ENCODE results near the gene LURAP1L. TPM values are rescaled to one million over a fixed set of nuclear protein-coding genes. Genes with fewer than 3 reads are reported as not detected.

The LURAP1L gene
- total and polyA plus RNA-seq, 2 of the 4 experiments (the other 2 are of a cell fraction) = 6.1 to 10.6 TPM

- no peak overlapping the region for H2AK9ac ChIP-seq (replicated peaks; ENCODE audit: low read depth, low read length, poor library complexity)
- H3K4me1 ChIP-seq (ENCODE audit: control insufficient read depth, insufficient read depth, low read length) = peaks cover 20% of the 10 kb centered on the region
- peak overlapping the region; percentile 80 for H2BK20ac ChIP-seq (ENCODE audit: low read depth, low read length)
- 0 out of 2 replicates have a peak overlapping the region, but pooled peaks have one; percentile 5 for H2AK5ac ChIP-seq (ENCODE audit: low read depth, low read length)
- peaks cover 3% of the 10 kb centered on the region; the same call in 1 of the 2 replicates for H3K9me3 ChIP-seq (ENCODE audit: control insufficient read depth, insufficient read depth, low read length)
- H3K79me1 ChIP-seq (ENCODE audit: low read depth in 1 of 2, low read length in 2 of 2) = peaks cover 3 to 23% of the 10 kb centered on the region in 2 experiments; a peak in 3 of 4 replicates
- H4K20me1 ChIP-seq (ENCODE audit: insufficient read depth, low read length) = no peaks in the 10 kb centered on the region
- H3K36me3 ChIP-seq (ENCODE audit: control insufficient read depth, insufficient read depth, low read length) = peaks cover 5% of the 10 kb centered on the region
- peak overlapping the region; percentile 25; the same call in 1 of the 2 replicates for H3K14ac ChIP-seq (replicated peaks; ENCODE audit: low read depth, low read length)
- H3K23ac ChIP-seq (ENCODE audit: low read depth, low read length) = peak overlapping the region; percentile 81
- H3K9me1 ChIP-seq (ENCODE audit: insufficient read depth, low read length) = peaks cover 6% of the 10 kb centered on the region; the same call in 1 of the 2 replicates
- peak overlapping the region; percentile 97 for H2BK5ac ChIP-seq (ENCODE audit: low read depth, low read length, poor library complexity, severe bottlenecking)
- H3K4me3 ChIP-seq (ENCODE audit: insufficient read depth, low read depth, low read length) = peak overlapping the region; percentile 13; the same call in 1 of the 2 replicates
- H3K4me2 ChIP-seq (ENCODE audit: low read depth, low read length) = peak overlapping the region; percentile 82
- ChIA-PET CTCF (interaction anchor here (1.0 to 1.2 kb wide), 2 partner anchors 16 to 38 kb away, joined by 3 to 4 read pairs; no protein-coding TSS in a partner anchor), POLR2A (ENCODE audit: unreplicated experiment) (interaction anchor here (1.1 to 1.9 kb wide), 2 partner anchors 38 to 66 kb away, joined by 3 to 13 read pairs; no protein-coding TSS in a partner anchor)
- dilution Hi-C loops (cut with HindIII; ENCODE audit: low sequenced_read_pairs, unreplicated experiment) = no loop called here
- ATAC-seq (ENCODE audit: low read depth) = no peak
- in situ Hi-C loops (cut with MboI; ENCODE audit: low sequenced_read_pairs) = no loop called here
- H3K27ac ChIP-seq (ENCODE audit: insufficient read depth, low read length) = peak overlapping the region; percentile 87; the same call in 1 of the 2 replicates
- H4K91ac ChIP-seq (ENCODE audit: insufficient read depth, low read depth, low read length) = peak overlapping the region; percentile 65; the same call in 1 of the 2 replicates
- intact Hi-C loops (cut with micrococcal nuclease) = loop anchor here (1.0 to 2.0 kb wide), 3 partner anchors 21 to 66 kb away; no protein-coding TSS in a partner anchor
- peak overlapping the region; percentile 39; the same call in 1 of the 3 replicates for H2BK15ac ChIP-seq (ENCODE audit: low read depth, low read length)
- H4K5ac ChIP-seq (ENCODE audit: low read depth, low read length) = peak overlapping the region; percentile 89
- H3K56ac ChIP-seq (ENCODE audit: extremely low read depth, insufficient read depth, low read length) = peak overlapping the region; percentile 87
- H3K9ac ChIP-seq (ENCODE audit: low read depth, low read length) = peak overlapping the region; percentile 67
- H2AFZ ChIP-seq (replicated peaks; ENCODE audit: low read length, poor library complexity) = no peak overlapping the region
- H4K8ac ChIP-seq (ENCODE audit: low read depth in 2 of 2, low read length in 2 of 2) = peak overlapping the region; percentile 57 to 83
- no peaks in the 10 kb centered on the region for H3K27me3 ChIP-seq (ENCODE audit: control insufficient read depth, insufficient read depth, low read length)
- peak overlapping the region; percentile 94 for H3K18ac ChIP-seq (ENCODE audit: low read depth, low read length)
- BruUV-seq (replicated peaks) = TSS peak; percentile 2
- TF ChIP-seq MAFK (IDR thresholded peaks at IDR 0.05; ENCODE audit: low read depth, low read length) (no peak), FOS (IDR thresholded peaks at IDR 0.05; ENCODE audit: low read depth, low read length) (no peak), MAZ (IDR thresholded peaks at IDR 0.05; ENCODE audit: borderline replicate concordance, low read depth, low read length) (no peak), ELK1 (IDR thresholded peaks at IDR 0.05; ENCODE audit: borderline replicate concordance, low read depth, low read length) (no peak), USF2 (IDR thresholded peaks at IDR 0.05; ENCODE audit: low read depth, low read length) (no peak), RFX5 (IDR thresholded peaks at IDR 0.05; ENCODE audit: low read depth, low read length) (no peak), MXI1 (IDR thresholded peaks at IDR 0.05; ENCODE audit: borderline replicate concordance, low read depth, low read length) (no peak), NFE2L2 (IDR thresholded peaks at IDR 0.05; ENCODE audit: low read depth, low read length) (no peak), SMC3 (IDR thresholded peaks at IDR 0.05; ENCODE audit: low read depth, low read length) (no peak), POLR2A (IDR thresholded peaks at IDR 0.05; ENCODE audit: low read depth, low read length) (no peak), CHD1 (IDR thresholded peaks at IDR 0.05; ENCODE audit: low read depth, low read length) (no peak), CEBPB (IDR thresholded peaks at IDR 0.05; ENCODE audit: low read depth, low read length) (no peak), CTCF (conservative IDR thresholded peaks at IDR 0.05; ENCODE audit: low read depth, low read length) (no peak), RAD21 (IDR thresholded peaks at IDR 0.05; ENCODE audit: low read length) (no peak), BHLHE40 (IDR thresholded peaks at IDR 0.05; ENCODE audit: low read depth, low read length) (no peak)
- peak overlapping the region; percentile 59; the same call in 1 of the 2 replicates for H3K4ac ChIP-seq (ENCODE audit: low read depth, low read length)
- DNase-seq = no peak
- H2BK120ac ChIP-seq (ENCODE audit: low read depth, low read length) = peak overlapping the region; percentile 94
Observed at GRCh38 chr9:12814877-12815237, 40.0 kb downstream of the LURAP1L start.

All from IMR-90 (cell line).